Neural crest cell (in vitro differentiated cells): ENCODE results near the gene RARS2. TPM values are rescaled to one million over a fixed set of nuclear protein-coding genes. Genes with fewer than 3 reads are reported as not detected.

Experiments
- DNase-seq: peaks from one replicate; pipeline ENCODE4 v3.0.0; 2021; ENCODE audit warnings: low read depth, mixed read lengths, low spot score
- H3K27ac Mint-ChIP-seq: one replicate; pipeline ENCODE4 v1.8.0; 2021; ENCODE audit warnings: mild to moderate bottlenecking, mixed read lengths; ENCODE audit not compliant: unreplicated experiment
- H3K27me3 Mint-ChIP-seq: 2 replicates; pipeline ENCODE4 v1.8.0; 2021; ENCODE audit warnings: low read depth, mild to moderate bottlenecking, mixed read lengths
- H3K36me3 Mint-ChIP-seq: 2 replicates; pipeline ENCODE4 v1.8.0; 2021; ENCODE audit warnings: low read depth, mild to moderate bottlenecking, mixed read lengths
- H3K4me1 Mint-ChIP-seq: 2 replicates; pipeline ENCODE4 v1.8.0; 2021; ENCODE audit warnings: mixed read lengths
- H3K4me3 Mint-ChIP-seq: one replicate; pipeline ENCODE4 v1.8.0; 2021; ENCODE audit warnings: mild to moderate bottlenecking, mixed read lengths
- H3K9me3 Mint-ChIP-seq: 2 replicates; pipeline ENCODE4 v1.8.0; 2021; ENCODE audit warnings: mixed read lengths
- CTCF ChIP-seq: fragments of 200-600 bp; sonication (generic); conservative IDR thresholded peaks from 2 replicates; pipeline ENCODE4 v1.5.0; 2021; ENCODE audit warnings: antibody characterized with exemption, mild to moderate bottlenecking
- total RNA-seq: library from RNA; stranded (reverse); gene quantifications from 2 replicates; pipeline ENCODE4 v1.2.1, GENCODE V29; 2021

The RARS2 gene
- total RNA-seq, 1 donor from 2014 or later: 39.5 TPM

GRCh38 chr6:87541744-87542143 is 48.0 kb downstream of the RARS2 start:
- H3K27me3 Mint-ChIP-seq: no peaks in the 10 kb centered on the region
- peaks cover 22% of the 10 kb centered on the region for H3K36me3 Mint-ChIP-seq
- no peak for DNase-seq
- no peak overlapping the region for H3K4me3 Mint-ChIP-seq
- H3K27ac Mint-ChIP-seq: no peak overlapping the region
- no peak for TF ChIP-seq CTCF
- H3K9me3 Mint-ChIP-seq: peaks cover 6% of the 10 kb centered on the region
- H3K4me1 Mint-ChIP-seq: no peaks in the 10 kb centered on the region

- Mint-ChIP-seq H3K36me3 (peaks cover 22% of the 10 kb centered on the region), H3K4me3 (no peak overlapping the region), H3K4me1 (no peaks in the 10 kb centered on the region), H3K9me3 (peaks cover 6% of the 10 kb centered on the region), H3K27me3 (no peaks in the 10 kb centered on the region), H3K27ac (no peak overlapping the region)
- TF ChIP-seq CTCF: no peak
- DNase-seq: no peak
Measured at GRCh38 chr6:87541041-87541440, 48.7 kb downstream of the RARS2 start.

- no peak overlapping the region for H3K4me3 Mint-ChIP-seq
- H3K27ac Mint-ChIP-seq: no peak overlapping the region
- no peak for TF ChIP-seq CTCF
- DNase-seq: no peak
- peaks cover 6% of the 10 kb centered on the region for H3K9me3 Mint-ChIP-seq
- H3K36me3 Mint-ChIP-seq: peaks cover 22% of the 10 kb centered on the region
- H3K27me3 Mint-ChIP-seq: no peaks in the 10 kb centered on the region
- H3K4me1 Mint-ChIP-seq: no peaks in the 10 kb centered on the region
Measured at GRCh38 chr6:87540539-87540938, 49.2 kb downstream of the RARS2 start.

GRCh38 chr6:87539554-87539953 is 50.2 kb downstream of the RARS2 start:
- H3K36me3 Mint-ChIP-seq: peaks cover 20% of the 10 kb centered on the region
- H3K4me3 Mint-ChIP-seq: no peak overlapping the region
- no peak for DNase-seq
- no peaks in the 10 kb centered on the region for H3K4me1 Mint-ChIP-seq
- TF ChIP-seq CTCF: no peak
- no peak overlapping the region for H3K27ac Mint-ChIP-seq
- H3K27me3 Mint-ChIP-seq: no peaks in the 10 kb centered on the region
- H3K9me3 Mint-ChIP-seq: peaks cover 6% of the 10 kb centered on the region

- no peak for DNase-seq
- H3K4me3 Mint-ChIP-seq: no peak overlapping the region
- H3K27ac Mint-ChIP-seq: no peak overlapping the region
- no peak for TF ChIP-seq CTCF
- H3K36me3 Mint-ChIP-seq: peaks cover 19% of the 10 kb centered on the region
- H3K9me3 Mint-ChIP-seq: peaks cover 6% of the 10 kb centered on the region
- no peaks in the 10 kb centered on the region for H3K4me1 Mint-ChIP-seq
- no peaks in the 10 kb centered on the region for H3K27me3 Mint-ChIP-seq
Measured at GRCh38 chr6:87538510-87539260, 51.1 kb downstream of the RARS2 start.
